ENCODE measurements around the gene CCT2.

- no peak for TF ChIP-seq ZFP36 (IDR thresholded peaks at IDR 0.05; ENCODE audit: borderline replicate concordance, low read depth, low read length, partially characterized antibody)
- no peak for TF ChIP-seq SP140L (CRISPR knock-in tag; IDR thresholded peaks at IDR 0.05; ENCODE audit: borderline replicate concordance)
- no peak for TF ChIP-seq SNAI1 (CRISPR knock-in tag; IDR thresholded peaks at IDR 0.05; ENCODE audit: borderline replicate concordance)
- TF ChIP-seq, protein P1, sequence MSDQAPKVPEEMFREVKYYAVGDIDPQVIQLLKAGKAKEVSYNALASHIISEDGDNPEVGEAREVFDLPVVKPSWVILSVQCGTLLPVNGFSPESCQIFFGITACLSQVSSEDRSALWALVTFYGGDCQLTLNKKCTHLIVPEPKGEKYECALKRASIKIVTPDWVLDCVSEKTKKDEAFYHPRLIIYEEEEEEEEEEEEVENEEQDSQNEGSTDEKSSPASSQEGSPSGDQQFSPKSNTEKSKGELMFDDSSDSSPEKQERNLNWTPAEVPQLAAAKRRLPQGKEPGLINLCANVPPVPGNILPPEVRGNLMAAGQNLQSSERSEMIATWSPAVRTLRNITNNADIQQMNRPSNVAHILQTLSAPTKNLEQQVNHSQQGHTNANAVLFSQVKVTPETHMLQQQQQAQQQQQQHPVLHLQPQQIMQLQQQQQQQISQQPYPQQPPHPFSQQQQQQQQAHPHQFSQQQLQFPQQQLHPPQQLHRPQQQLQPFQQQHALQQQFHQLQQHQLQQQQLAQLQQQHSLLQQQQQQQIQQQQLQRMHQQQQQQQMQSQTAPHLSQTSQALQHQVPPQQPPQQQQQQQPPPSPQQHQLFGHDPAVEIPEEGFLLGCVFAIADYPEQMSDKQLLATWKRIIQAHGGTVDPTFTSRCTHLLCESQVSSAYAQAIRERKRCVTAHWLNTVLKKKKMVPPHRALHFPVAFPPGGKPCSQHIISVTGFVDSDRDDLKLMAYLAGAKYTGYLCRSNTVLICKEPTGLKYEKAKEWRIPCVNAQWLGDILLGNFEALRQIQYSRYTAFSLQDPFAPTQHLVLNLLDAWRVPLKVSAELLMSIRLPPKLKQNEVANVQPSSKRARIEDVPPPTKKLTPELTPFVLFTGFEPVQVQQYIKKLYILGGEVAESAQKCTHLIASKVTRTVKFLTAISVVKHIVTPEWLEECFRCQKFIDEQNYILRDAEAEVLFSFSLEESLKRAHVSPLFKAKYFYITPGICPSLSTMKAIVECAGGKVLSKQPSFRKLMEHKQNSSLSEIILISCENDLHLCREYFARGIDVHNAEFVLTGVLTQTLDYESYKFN (CRISPR knock-in tag; conservative IDR thresholded peaks at IDR 0.05) = no peak
- TF ChIP-seq ARNTL (CRISPR knock-in tag; IDR thresholded peaks at IDR 0.05) = no peak
- TF ChIP-seq, protein P2, sequence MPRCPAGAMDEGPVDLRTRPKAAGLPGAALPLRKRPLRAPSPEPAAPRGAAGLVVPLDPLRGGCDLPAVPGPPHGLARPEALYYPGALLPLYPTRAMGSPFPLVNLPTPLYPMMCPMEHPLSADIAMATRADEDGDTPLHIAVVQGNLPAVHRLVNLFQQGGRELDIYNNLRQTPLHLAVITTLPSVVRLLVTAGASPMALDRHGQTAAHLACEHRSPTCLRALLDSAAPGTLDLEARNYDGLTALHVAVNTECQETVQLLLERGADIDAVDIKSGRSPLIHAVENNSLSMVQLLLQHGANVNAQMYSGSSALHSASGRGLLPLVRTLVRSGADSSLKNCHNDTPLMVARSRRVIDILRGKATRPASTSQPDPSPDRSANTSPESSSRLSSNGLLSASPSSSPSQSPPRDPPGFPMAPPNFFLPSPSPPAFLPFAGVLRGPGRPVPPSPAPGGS (CRISPR knock-in tag; IDR thresholded peaks at IDR 0.05) = no peak
- TF ChIP-seq ZNF749 (CRISPR knock-in tag; IDR thresholded peaks at IDR 0.05; ENCODE audit: borderline replicate concordance) = no peak
These were observed 36.3 kb downstream of the CCT2 start for GRCh38 chr12:69621551-69621950.
